HepG2 (cell line): ENCODE data around the gene ZNF853. TPM values are rescaled to one million over a fixed set of nuclear protein-coding genes. Genes with fewer than 3 reads are reported as not detected.

Experiments used
- AGO2 ChIP-seq: fragments of 200-400 bp; formaldehyde crosslinking; optimal IDR thresholded peaks from 2 replicates; pipeline ENCODE3; 2017; ENCODE audit warnings: mild to moderate bottlenecking, low read depth, low read length, moderate library complexity
- AKAP8 ChIP-seq: sonication (generic); formaldehyde crosslinking; IDR thresholded peaks from 2 replicates; pipeline ENCODE4 v1.5.1; 2020; ENCODE audit warnings: mild to moderate bottlenecking, missing genetic modification reagents
- BORCS8-MEF2B ChIP-seq: sonication (generic); formaldehyde crosslinking; IDR thresholded peaks from 2 replicates; pipeline ENCODE4 v1.8.0; 2022; ENCODE audit warnings: mild to moderate bottlenecking, missing genetic modification reagents
- DNMT3B ChIP-seq: conservative IDR thresholded peaks from 2 replicates; pipeline ENCODE4 v1.6.1; 2016; ENCODE audit warnings: missing biosample characterization, control low read depth
- EP300 ChIP-seq, 3 experiments: sonication (generic) in 1 of 3; formaldehyde crosslinking in 1 of 3; IDR thresholded peaks; 2 replicates each; pipeline versions ENCODE4 v1.5.1 to v1.6.1; 2011 to 2020; ENCODE audit warnings: low read depth in 2 of 3, low read length in 2 of 3, borderline replicate concordance in 1 of 3, improper control_type of control experiment in 1 of 3, mild to moderate bottlenecking in 1 of 3, missing genetic modification reagents in 1 of 3, moderate library complexity in 1 of 3
- GABPB1 ChIP-seq: IDR thresholded peaks from 2 replicates; pipeline ENCODE4 v1.6.1; 2016; ENCODE audit warnings: mild to moderate bottlenecking, missing genetic modification reagents, moderate library complexity, missing compliant biosample characterization
- GATAD1 ChIP-seq: IDR thresholded peaks from 2 replicates; pipeline ENCODE4 v1.6.1; 2016; ENCODE audit warnings: missing genetic modification reagents, missing compliant biosample characterization
- GTF2F1 ChIP-seq: fragments of 150-350 bp; IDR thresholded peaks from 2 replicates; pipeline ENCODE4 v1.6.1; 2014; ENCODE audit warnings: low read length
- HMG20A ChIP-seq: IDR thresholded peaks from 2 replicates; pipeline ENCODE4 v1.6.1; 2016; ENCODE audit warnings: borderline replicate concordance
- JUND ChIP-seq: sonication (generic); formaldehyde crosslinking; IDR thresholded peaks from 2 replicates; pipeline ENCODE4 v1.8.0; 2022; ENCODE audit warnings: mild to moderate bottlenecking, missing genetic modification reagents
- KDM2A ChIP-seq: sonication (generic); formaldehyde crosslinking; IDR thresholded peaks from 2 replicates; pipeline ENCODE4 v1.4.0; 2020; ENCODE audit warnings: low read depth, missing genetic modification reagents, borderline replicate concordance
- NFIB ChIP-seq: sonication (generic); formaldehyde crosslinking; IDR thresholded peaks from 2 replicates; pipeline ENCODE4 v1.9.0; 2021; ENCODE audit warnings: missing genetic modification reagents, mild to moderate bottlenecking, borderline replicate concordance
- PPARG ChIP-seq: conservative IDR thresholded peaks from 2 replicates; pipeline ENCODE4 v1.6.1; 2016; ENCODE audit warnings: missing biosample characterization, missing genetic modification reagents
- RNF2 ChIP-seq: fragments of 450-650 bp; conservative IDR thresholded peaks from 2 replicates; pipeline ENCODE4 v1.6.1; 2016; ENCODE audit warnings: low read depth
- SIN3A ChIP-seq: IDR thresholded peaks from 2 replicates; pipeline ENCODE4 v1.6.1; 2011; ENCODE audit warnings: low read depth, mild to moderate bottlenecking, control low read depth, low read length, borderline replicate concordance
- SIN3B ChIP-seq: fragments of 150-350 bp; IDR thresholded peaks from 2 replicates; pipeline ENCODE4 v1.6.1; 2014; ENCODE audit warnings: low read length
- ZGPAT ChIP-seq: IDR thresholded peaks from 2 replicates; pipeline ENCODE4 v1.6.1; 2016; ENCODE audit warnings: mild to moderate bottlenecking
- ZMYM3 ChIP-seq: sonication (generic); formaldehyde crosslinking; IDR thresholded peaks from 2 replicates; pipeline ENCODE4 v1.5.1; 2020; ENCODE audit warnings: mild to moderate bottlenecking, missing genetic modification reagents
- ZNF451 ChIP-seq: sonication (generic); formaldehyde crosslinking; IDR thresholded peaks from 2 replicates; pipeline ENCODE4 v1.5.0; 2020; ENCODE audit warnings: mild to moderate bottlenecking, missing genetic modification reagents
- ZSCAN31 ChIP-seq: sonication (generic); formaldehyde crosslinking; IDR thresholded peaks from 2 replicates; pipeline ENCODE4 v1.5.0; 2020; ENCODE audit warnings: low read depth, mild to moderate bottlenecking, missing genetic modification reagents
- polyA plus RNA-seq, 8 experiments: library from polyadenylated mRNA; depleted of rRNA in 3 of 8; stranded (reverse) in 7 of 8; unstranded in 1 of 8; fragments of >200 nt; fragmentation: Illumina TruSeq in 4 of 8; extraction: Trizol in 4 of 8; gene quantifications; 2 replicates each; pipeline versions ENCODE4 v1.2.1 to v1.2.3, GENCODE V29; 2011 to 2016; ENCODE audit warnings: low read depth in 4 of 8, missing spikeins in 1 of 8, mixed read lengths in 1 of 8; ENCODE audit not compliant: insufficient read depth in 1 of 8
- total RNA-seq, 5 experiments: library from RNA; depleted of rRNA; stranded (reverse); fragments of >200 nt; fragmentation: Illumina TruSeq; extraction: Trizol; gene quantifications; 2 replicates each; pipeline ENCODE4 v1.2.3, GENCODE V29; 2016; ENCODE audit warnings: low read depth in 1 of 5
- TF ChIP-seq, protein P1 (sequence below): sonication (generic); formaldehyde crosslinking; IDR thresholded peaks from 2 replicates; pipeline ENCODE4 v1.8.1; 2023; ENCODE audit warnings: missing genetic modification reagents, inconsistent platforms, borderline replicate concordance

Gene ZNF853
- total and polyA plus RNA-seq, 2 of the 13 experiments (the other 11 are each of a cell fraction or from before 2014, with no cell fraction given) = 2.1 to 6.2 TPM

- peak; percentile 25; the same call in 1 of the 2 replicates for TF ChIP-seq KDM2A (CRISPR knock-in tag)
- peak; percentile 43; the same call in 1 of the 2 replicates for TF ChIP-seq ZSCAN31 (CRISPR knock-in tag)
- TF ChIP-seq HMG20A (CRISPR knock-in tag) = no peak
- no peak for TF ChIP-seq EP300 (IDR thresholded peaks at IDR 0.05; ENCODE audit: low read depth in 2 of 2, low read length in 2 of 2)
- no peak for TF ChIP-seq EP300 (CRISPR knock-in tag; IDR thresholded peaks at IDR 0.05; ENCODE audit: borderline replicate concordance)
- no peak for TF ChIP-seq SIN3B
- TF ChIP-seq GATAD1 (CRISPR knock-in tag) = 0 out of 2 replicates have a peak, but pooled peaks have one; percentile 14
- TF ChIP-seq BORCS8-MEF2B (CRISPR knock-in tag) = peak; percentile 55; the same call in 1 of the 2 replicates
- no peak for TF ChIP-seq RNF2
- TF ChIP-seq PPARG (CRISPR knock-in tag) = no peak
- no peak for TF ChIP-seq GTF2F1
- no peak for TF ChIP-seq AKAP8 (CRISPR knock-in tag)
- TF ChIP-seq JUND (CRISPR knock-in tag) = no peak
- peak; percentile 48 for TF ChIP-seq ZGPAT (CRISPR knock-in tag)
- TF ChIP-seq, protein P1, sequence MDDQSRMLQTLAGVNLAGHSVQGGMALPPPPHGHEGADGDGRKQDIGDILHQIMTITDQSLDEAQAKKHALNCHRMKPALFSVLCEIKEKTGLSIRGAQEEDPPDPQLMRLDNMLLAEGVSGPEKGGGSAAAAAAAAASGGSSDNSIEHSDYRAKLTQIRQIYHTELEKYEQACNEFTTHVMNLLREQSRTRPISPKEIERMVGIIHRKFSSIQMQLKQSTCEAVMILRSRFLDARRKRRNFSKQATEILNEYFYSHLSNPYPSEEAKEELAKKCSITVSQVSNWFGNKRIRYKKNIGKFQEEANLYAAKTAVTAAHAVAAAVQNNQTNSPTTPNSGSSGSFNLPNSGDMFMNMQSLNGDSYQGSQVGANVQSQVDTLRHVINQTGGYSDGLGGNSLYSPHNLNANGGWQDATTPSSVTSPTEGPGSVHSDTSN = no peak
- TF ChIP-seq DNMT3B (CRISPR knock-in tag) = no peak
- TF ChIP-seq NFIB (CRISPR knock-in tag) = no peak
- TF ChIP-seq GABPB1 (CRISPR knock-in tag) = peak; percentile 43; the same call in 1 of the 2 replicates
- TF ChIP-seq SIN3A = 0 out of 2 replicates have a peak, but pooled peaks have one; percentile 23
- TF ChIP-seq ZMYM3 (CRISPR knock-in tag) = no peak
- TF ChIP-seq AGO2 = peak; percentile 17
- no peak for TF ChIP-seq ZNF451 (CRISPR knock-in tag)
Observed at GRCh38 chr7:6614953-6615722, at the start of gene ZNF853 (continued).
